Keratinocyte (primary cell): ENCODE data around the gene CPED1. TPM values are rescaled to one million over a fixed set of nuclear protein-coding genes. Genes with fewer than 3 reads are reported as not detected.

Experiments used
- DNase-seq: peaks from one replicate; pipeline ENCODE4 v3.0.0-alpha.2; 2011; ENCODE audit warnings: low read depth, missing footprints, low spot score
- FAIRE-seq: peaks from 2 replicates; lab custom pipeline; 2011; peaks lifted over from hg19 to GRCh38; lab: Jason Lieb, UNC
- H2AFZ ChIP-seq: 2 replicates; pipeline ENCODE4 v1.6.0; 2012; ENCODE audit warnings: low read length, control low read depth, inconsistent platforms; ENCODE audit not compliant: control insufficient read depth
- H3K27ac ChIP-seq: 2 replicates; pipeline ENCODE4 v1.5.1; 2011; ENCODE audit warnings: low read length; ENCODE audit not compliant: control insufficient read depth, insufficient read depth
- H3K27me3 ChIP-seq: 3 replicates; pipeline ENCODE4 v1.6.0; 2011; ENCODE audit warnings: low read length; ENCODE audit not compliant: control insufficient read depth, insufficient read depth; ENCODE audit errors: extremely low read depth
- H3K36me3 ChIP-seq, 2 experiments: 2 replicates in 1 of 2; 3 replicates in 1 of 2; pipeline ENCODE4 v1.5.1; 2011; ENCODE audit warnings: low read length in 2 of 2, mild to moderate bottlenecking in 1 of 2; ENCODE audit not compliant: control insufficient read depth in 2 of 2, insufficient read depth in 2 of 2; ENCODE audit errors: extremely low read depth in 1 of 2
- H3K4me1 ChIP-seq: 3 replicates; pipeline ENCODE4 v1.5.1; 2011; ENCODE audit warnings: low read length; ENCODE audit not compliant: control insufficient read depth, insufficient read depth; ENCODE audit errors: extremely low read depth
- H3K4me2 ChIP-seq: 3 replicates; pipeline ENCODE4 v1.6.0; 2011; ENCODE audit warnings: low read depth, low read length; ENCODE audit not compliant: control insufficient read depth, insufficient read depth; ENCODE audit errors: extremely low read depth
- H3K4me3 ChIP-seq, 3 experiments: fragments of 200-600 bp in 1 of 3; sonication (generic) in 1 of 3; 2 replicates in 2 of 3; 3 replicates in 1 of 3; pipeline ENCODE4 v1.5.1; 2011 to 2016; ENCODE audit warnings: low read length in 3 of 3, mild to moderate bottlenecking in 3 of 3, control low read depth in 2 of 3, inconsistent platforms in 1 of 3, low read depth in 1 of 3, mixed read lengths in 1 of 3, mixed run types in 1 of 3, moderate library complexity in 1 of 3; ENCODE audit not compliant: control insufficient read depth in 2 of 3, insufficient read depth in 2 of 3; ENCODE audit errors: extremely low read depth in 1 of 3
- H3K79me2 ChIP-seq: 2 replicates; pipeline ENCODE4 v1.6.0; 2012; ENCODE audit warnings: low read length; ENCODE audit not compliant: control insufficient read depth, insufficient read depth
- H3K9ac ChIP-seq: 3 replicates; pipeline ENCODE4 v1.6.0; 2011; ENCODE audit warnings: low read length; ENCODE audit not compliant: control insufficient read depth, insufficient read depth; ENCODE audit errors: extremely low read depth
- H3K9me1 ChIP-seq: 3 replicates; pipeline ENCODE4 v1.6.0; 2011; ENCODE audit warnings: low read length; ENCODE audit not compliant: control insufficient read depth, insufficient read depth; ENCODE audit errors: extremely low read depth
- H3K9me3 ChIP-seq: 2 replicates; pipeline ENCODE4 v1.5.1; 2012; ENCODE audit warnings: low read depth, low read length; ENCODE audit not compliant: control insufficient read depth
- H4K20me1 ChIP-seq: 3 replicates; pipeline ENCODE4 v1.6.0; 2011; ENCODE audit warnings: low read length; ENCODE audit not compliant: control insufficient read depth, insufficient read depth; ENCODE audit errors: extremely low read depth
- CTCF ChIP-seq, 3 experiments: IDR thresholded peaks in 1 of 3; conservative IDR thresholded peaks in 1 of 3; optimal IDR thresholded peaks in 1 of 3; 2 replicates in 2 of 3; 3 replicates in 1 of 3; pipeline versions ENCODE3 to v1.5.1; 2011; ENCODE audit warnings: low read length in 3 of 3, mild to moderate bottlenecking in 3 of 3, moderate library complexity in 2 of 3, control low read depth in 1 of 3, inconsistent platforms in 1 of 3; ENCODE audit not compliant: insufficient read depth in 2 of 3; ENCODE audit errors: extremely low read depth in 1 of 3
- EZH2 ChIP-seq: IDR thresholded peaks from one replicate; pipeline ENCODE4 v1.6.1; 2012; ENCODE audit warnings: inconsistent platforms, mild to moderate bottlenecking, low read length, moderate library complexity
- dilution Hi-C: fragments of 300-500 bp; cut with MboI; formaldehyde crosslinking; loops from one replicate; pipeline ENCODE4 v1.7.0; 2020; ENCODE audit warnings: low sequenced_read_pairs; ENCODE audit not compliant: extremely low pct_ligation_motif_present
- polyA plus RNA-seq, 5 experiments: library from polyadenylated mRNA; depleted of rRNA in 3 of 5; stranded (reverse) in 3 of 5; stranded (forward) in 1 of 5; unstranded in 1 of 5; fragments of >200 nt; gene quantifications; 1 replicate in 1 of 5; 2 replicates in 3 of 5; 3 replicates in 1 of 5; pipeline versions ENCODE4 v1.2.1 to v1.2.3, GENCODE V29; 2011 to 2012; ENCODE audit warnings: missing spikeins in 2 of 5, low read depth in 1 of 5, low replicate concordance in 1 of 5

The CPED1 gene
- polyA plus RNA-seq, 1 donor (not counting 4 experiments of a cell fraction or from before 2014, with no cell fraction given), result 0.62 TPM

GRCh38 chr7:121017586-121017985, 29.1 kb downstream of the CPED1 start:
- H3K27me3 ChIP-seq, result no peaks in the 10 kb centered on the region
- no peaks in the 10 kb centered on the region for H3K36me3 ChIP-seq
- H3K27ac ChIP-seq, result no peak overlapping the region
- H3K4me1 ChIP-seq, result no peaks in the 10 kb centered on the region
- no peak overlapping the region for H3K9ac ChIP-seq
- H3K9me1 ChIP-seq, result no peaks in the 10 kb centered on the region
- no peaks in the 10 kb centered on the region for H4K20me1 ChIP-seq
- H3K79me2 ChIP-seq, result no peaks in the 10 kb centered on the region
- no peak overlapping the region for H3K4me3 ChIP-seq
- no peaks in the 10 kb centered on the region for H3K9me3 ChIP-seq
- no peak for DNase-seq
- H3K4me2 ChIP-seq, result no peak overlapping the region
- dilution Hi-C loops, result no loop called here
- no peak for FAIRE-seq
- TF ChIP-seq EZH2, result no peak
- H2AFZ ChIP-seq, result no peak overlapping the region

DNA sequence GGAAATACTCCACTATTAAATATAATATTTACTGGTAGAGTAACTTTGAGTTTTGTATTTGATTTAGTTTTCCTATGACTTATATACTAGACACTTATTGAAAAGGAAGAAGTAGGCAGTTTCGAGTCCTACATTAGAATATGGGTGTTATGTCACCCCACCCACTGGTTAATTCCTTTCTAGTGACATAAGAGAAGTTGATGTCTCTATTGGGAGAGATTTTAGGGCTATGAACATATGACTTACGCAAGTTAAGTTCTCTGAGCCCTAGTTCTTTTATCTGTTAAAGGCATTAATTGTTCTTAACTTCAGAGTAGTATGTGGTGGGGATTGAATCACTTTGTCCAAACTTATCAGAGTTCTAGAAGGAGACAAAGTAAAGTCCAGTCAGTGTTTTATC, 30.5 kb downstream of the CPED1 start:
- FAIRE-seq (no peak), DNase-seq (no peak)
- Histone ChIP-seq H3K36me3 (no peaks in the 10 kb centered on the region), H3K4me2 (no peak overlapping the region), H3K4me3 (no peak overlapping the region), H3K9me1 (no peaks in the 10 kb centered on the region), H3K4me1 (no peaks in the 10 kb centered on the region), H3K27me3 (no peaks in the 10 kb centered on the region), H3K9ac (no peak overlapping the region), H3K79me2 (no peaks in the 10 kb centered on the region), H4K20me1 (no peaks in the 10 kb centered on the region), H3K9me3 (no peaks in the 10 kb centered on the region), H3K27ac (no peak overlapping the region), H2AFZ (no peak overlapping the region)
- no peak for TF ChIP-seq EZH2
- TF ChIP-seq CTCF (optimal IDR thresholded peaks at IDR 0.05 in 1 of 3, IDR thresholded peaks at IDR 0.05 in 1 of 3, conservative IDR thresholded peaks at IDR 0.05 in 1 of 3; ENCODE audit: extremely low read depth in 1 of 3, insufficient read depth in 2 of 3, low read length in 3 of 3), result no peak
- dilution Hi-C loops, result no loop called here

GRCh38 chr7:121020249-121020988, 31.9 kb downstream of the CPED1 start:
- Histone ChIP-seq H3K27ac (no peak overlapping the region), H4K20me1 (no peaks in the 10 kb centered on the region), H3K4me1 (no peaks in the 10 kb centered on the region), H3K4me3 (no peak overlapping the region), H3K36me3 (no peaks in the 10 kb centered on the region), H2AFZ (no peak overlapping the region), H3K4me2 (no peak overlapping the region), H3K27me3 (no peaks in the 10 kb centered on the region), H3K9me3 (no peaks in the 10 kb centered on the region), H3K79me2 (no peaks in the 10 kb centered on the region), H3K9me1 (no peaks in the 10 kb centered on the region), H3K9ac (no peak overlapping the region)
- DNase-seq (no peak), FAIRE-seq (no peak)
- dilution Hi-C loops, result no loop called here
- TF ChIP-seq CTCF (optimal IDR thresholded peaks at IDR 0.05 in 1 of 3, IDR thresholded peaks at IDR 0.05 in 1 of 3, conservative IDR thresholded peaks at IDR 0.05 in 1 of 3; ENCODE audit: extremely low read depth in 1 of 3, insufficient read depth in 2 of 3, low read length in 3 of 3) (no peak), EZH2 (no peak)
